H1 (cell line): ENCODE measurements around the gene MRPS34. TPM values are rescaled to one million over a fixed set of nuclear protein-coding genes. Genes with fewer than 3 reads are reported as not detected.
A peak's percentile ranks its signal among the peaks of the same experiment; 100 is the strongest.

ENCODE experiments used
- CTCF ChIA-PET: fragments of 300-600 bp; sonication (Branson Sonifier 250); formaldehyde crosslinking; loops from one replicate; lab custom pipeline; 2021; ENCODE audit not compliant: partially characterized antibody; lab: Charles Lee
- POLR2A ChIA-PET: fragments of 300-600 bp; sonication (Branson Sonifier 250); formaldehyde crosslinking; loops from one replicate; lab custom pipeline; 2021; ENCODE audit warnings: inconsistent platforms; ENCODE audit not compliant: partially characterized antibody; lab: Charles Lee
- DNase-seq, 2 experiments: peaks; one replicate each; pipeline versions ENCODE4 v3.0.0 to v3.0.0-alpha.2; 2010 to 2022; ENCODE audit warnings: low spot score in 2 of 2, low read depth in 1 of 2, mixed read lengths in 1 of 2
- FAIRE-seq: peaks from 2 replicates; lab custom pipeline; 2011; peaks lifted over from hg19 to GRCh38; lab: Jason Lieb, UNC
- H2AFZ ChIP-seq: 2 replicates; pipeline ENCODE4 v1.8.1; 2012; ENCODE audit warnings: low read length, inconsistent platforms
- H2AK5ac ChIP-seq: 2 replicates; pipeline ENCODE4 v1.6.1; 2013; ENCODE audit warnings: low read depth, low read length
- H2BK120ac ChIP-seq: replicated peaks from 2 replicates; pipeline ENCODE3; 2013; ENCODE audit warnings: low read depth, low read length, inconsistent platforms
- H2BK12ac ChIP-seq: 2 replicates; pipeline ENCODE4 v1.6.1; 2013; ENCODE audit warnings: low read depth, low read length
- H2BK15ac ChIP-seq: 2 replicates; pipeline ENCODE4 v1.6.1; 2013; ENCODE audit warnings: low read length
- H2BK20ac ChIP-seq: 2 replicates; pipeline ENCODE4 v1.6.1; 2013; ENCODE audit warnings: low read length
- H2BK5ac ChIP-seq: 2 replicates; pipeline ENCODE4 v1.6.1; 2013; ENCODE audit warnings: low read depth, low read length
- H3K14ac ChIP-seq: 2 replicates; pipeline ENCODE4 v1.6.1; 2013; ENCODE audit warnings: inconsistent platforms; ENCODE audit not compliant: insufficient read length
- H3K18ac ChIP-seq: 2 replicates; pipeline ENCODE4 v1.6.1; 2013; ENCODE audit warnings: low read length; ENCODE audit errors: extremely low read depth
- H3K23ac ChIP-seq: 2 replicates; pipeline ENCODE4 v1.6.1; 2013; ENCODE audit warnings: inconsistent platforms; ENCODE audit not compliant: insufficient read length
- H3K23me2 ChIP-seq: 2 replicates; pipeline ENCODE4 v1.6.1; 2013; ENCODE audit warnings: low read depth, low read length
- H3K27ac ChIP-seq: 2 replicates; pipeline ENCODE4 v1.6.1; 2011; ENCODE audit warnings: low read depth, low read length, inconsistent platforms
- H3K27me3 ChIP-seq, 4 experiments: replicated peaks in 1 of 4; 1 replicate in 1 of 4; 2 replicates in 3 of 4; pipeline versions ENCODE4 v1.6.1 to v1.8.1; 2011 to 2013; ENCODE audit warnings: low read length in 3 of 4, mild to moderate bottlenecking in 3 of 4, inconsistent platforms in 2 of 4, mixed read lengths in 2 of 4, moderate library complexity in 1 of 4; ENCODE audit not compliant: control insufficient read depth in 3 of 4, insufficient read depth in 3 of 4; ENCODE audit errors: extremely low read depth in 1 of 4
- H3K36me3 ChIP-seq, 4 experiments: 2 replicates each; pipeline versions ENCODE4 v1.6.1 to v1.8.1; 2011 to 2013; ENCODE audit warnings: mild to moderate bottlenecking in 4 of 4, low read length in 3 of 4, moderate library complexity in 2 of 4, control low read depth in 1 of 4, inconsistent platforms in 1 of 4; ENCODE audit not compliant: insufficient read depth in 4 of 4, control insufficient read depth in 2 of 4
- H3K4ac ChIP-seq: replicated peaks from 2 replicates; pipeline ENCODE3; 2013; ENCODE audit warnings: low read length, low read depth, mixed read lengths, inconsistent platforms; ENCODE audit not compliant: insufficient read length
- H3K4me1 ChIP-seq, 4 experiments: replicated peaks in 1 of 4; 1 replicate in 1 of 4; 2 replicates in 3 of 4; pipeline versions ENCODE4 v1.6.1 to v1.8.1; 2011 to 2013; ENCODE audit warnings: low read length in 3 of 4, inconsistent platforms in 2 of 4, mixed read lengths in 1 of 4; ENCODE audit not compliant: insufficient read depth in 4 of 4, control insufficient read depth in 3 of 4
- H3K4me2 ChIP-seq, 2 experiments: 2 replicates each; pipeline versions ENCODE4 v1.6.1 to v1.8.1; 2011 to 2013; ENCODE audit warnings: low read depth in 2 of 2, low read length in 2 of 2, control low read depth in 1 of 2, inconsistent platforms in 1 of 2, mild to moderate bottlenecking in 1 of 2; ENCODE audit not compliant: insufficient read depth in 1 of 2
- H3K4me3 ChIP-seq, 4 experiments: fragments of 200-600, 300-600 bp in 1 of 4; sonication (generic), shearing (Covaris generic), sonication (Bioruptor Twin) in 1 of 4; 2 replicates each; pipeline versions ENCODE4 v1.5.1 to v1.8.1; 2011 to 2016; ENCODE audit warnings: low read length in 4 of 4, low read depth in 3 of 4, control low read depth in 2 of 4, inconsistent platforms in 2 of 4, mild to moderate bottlenecking in 2 of 4, mixed read lengths in 1 of 4, moderate library complexity in 1 of 4; ENCODE audit not compliant: insufficient read depth in 2 of 4; ENCODE audit errors: extremely low read depth in 1 of 4
- H3K56ac ChIP-seq: replicated peaks from 2 replicates; pipeline ENCODE3; 2013; ENCODE audit warnings: low read depth, mild to moderate bottlenecking, mixed read lengths, low read length, inconsistent platforms; ENCODE audit not compliant: insufficient read length
- H3K79me1 ChIP-seq: 2 replicates; pipeline ENCODE4 v1.6.1; 2013; ENCODE audit warnings: low read depth, low read length, control low read depth
- H3K79me2 ChIP-seq, 2 experiments: 2 replicates each; pipeline versions ENCODE4 v1.6.1 to v1.8.1; 2012 to 2013; ENCODE audit warnings: low read length in 2 of 2, mild to moderate bottlenecking in 2 of 2, inconsistent platforms in 1 of 2; ENCODE audit not compliant: insufficient read depth in 2 of 2, control insufficient read depth in 1 of 2
- H3K9ac ChIP-seq, 4 experiments: replicated peaks in 1 of 4; 1 replicate in 1 of 4; 2 replicates in 3 of 4; pipeline versions ENCODE4 v1.6.1 to v1.8.1; 2011 to 2013; ENCODE audit warnings: low read depth in 3 of 4, low read length in 3 of 4, control low read depth in 2 of 4, mild to moderate bottlenecking in 2 of 4, moderate library complexity in 2 of 4, inconsistent platforms in 1 of 4; ENCODE audit errors: extremely low read depth in 1 of 4
- H3K9me3 ChIP-seq, 2 experiments: 2 replicates each; pipeline versions ENCODE4 v1.6.1 to v1.8.1; 2012 to 2013; ENCODE audit warnings: mild to moderate bottlenecking in 2 of 2, moderate library complexity in 2 of 2, control low read depth in 1 of 2, inconsistent platforms in 1 of 2, low read depth in 1 of 2, low read length in 1 of 2, mixed read lengths in 1 of 2; ENCODE audit not compliant: insufficient read depth in 2 of 2
- H4K20me1 ChIP-seq, 2 experiments: replicated peaks in 1 of 2; 2 replicates each; pipeline versions ENCODE3 to v1.8.1; 2011 to 2013; ENCODE audit warnings: inconsistent platforms in 2 of 2, low read length in 2 of 2, mild to moderate bottlenecking in 1 of 2; ENCODE audit not compliant: insufficient read depth in 2 of 2, control insufficient read depth in 1 of 2
- H4K5ac ChIP-seq: 2 replicates; pipeline ENCODE4 v1.6.1; 2013; ENCODE audit warnings: low read length, low read depth, mixed read lengths, inconsistent platforms; ENCODE audit not compliant: insufficient read length
- H4K8ac ChIP-seq: 2 replicates; pipeline ENCODE4 v1.8.0; 2013; ENCODE audit warnings: mild to moderate bottlenecking, moderate library complexity, low read length, inconsistent platforms; ENCODE audit not compliant: insufficient read depth; ENCODE audit errors: extremely low read depth
- H4K91ac ChIP-seq: replicated peaks from 2 replicates; pipeline ENCODE3; 2013; ENCODE audit warnings: low read length, mixed read lengths, inconsistent platforms; ENCODE audit not compliant: insufficient read length
- KDM1A ChIP-seq: fragments of 200-600, 300-600 bp; sonication (generic); IDR thresholded peaks from 2 replicates; pipeline ENCODE4 v1.7.1; 2016; ENCODE audit warnings: mild to moderate bottlenecking, low read length, borderline replicate concordance
- WGBS, 2 experiments: shearing (Covaris generic) in 1 of 2; methylation state at CpG; one replicate each; pipeline versions ENCODE4 v1.1.6 to v1.1.7; 2013 to 2015; ENCODE audit warnings: low lambda C conversion rate in 2 of 2, mixed read lengths in 2 of 2, inconsistent platforms in 1 of 2, low coverage in 1 of 2, missing lambda C conversion rate in 1 of 2; ENCODE audit not compliant: insufficient replicate concordance in 2 of 2, insufficient coverage in 1 of 2, insufficient read length in 1 of 2; ENCODE audit errors: extremely low coverage in 1 of 2, missing lambda C conversion rate in 1 of 2; 5-methylcytosine and 5-hydroxymethylcytosine counted together
- polyA plus RNA-seq, 7 experiments: library from polyadenylated mRNA; depleted of rRNA in 3 of 7; stranded (reverse) in 5 of 7; unstranded in 2 of 7; fragments of >200 nt in 5 of 7; fragments of 200-250 nt in 2 of 7; gene quantifications; 1 replicate in 5 of 7; 2 replicates in 1 of 7; 4 replicates in 1 of 7; pipeline versions ENCODE4 v1.2.1 to v1.2.3, GENCODE V29; 2011 to 2013; ENCODE audit warnings: missing spikeins in 2 of 7, mixed read lengths in 2 of 7
- total RNA-seq: library from RNA; stranded (reverse); fragmentation: NEBNext Ultra II Directional; extraction: Animal tissue kit (Norgen Biotek cat#: 25700); gene quantifications from 2 replicates; pipeline ENCODE4 v1.2.1, GENCODE V29; 2021

MRPS34 gene
- total and polyA plus RNA-seq, 2 of the 8 experiments (the other 6 are each of a cell fraction or from before 2014, with no cell fraction given) = 168 to 252 TPM

DNA sequence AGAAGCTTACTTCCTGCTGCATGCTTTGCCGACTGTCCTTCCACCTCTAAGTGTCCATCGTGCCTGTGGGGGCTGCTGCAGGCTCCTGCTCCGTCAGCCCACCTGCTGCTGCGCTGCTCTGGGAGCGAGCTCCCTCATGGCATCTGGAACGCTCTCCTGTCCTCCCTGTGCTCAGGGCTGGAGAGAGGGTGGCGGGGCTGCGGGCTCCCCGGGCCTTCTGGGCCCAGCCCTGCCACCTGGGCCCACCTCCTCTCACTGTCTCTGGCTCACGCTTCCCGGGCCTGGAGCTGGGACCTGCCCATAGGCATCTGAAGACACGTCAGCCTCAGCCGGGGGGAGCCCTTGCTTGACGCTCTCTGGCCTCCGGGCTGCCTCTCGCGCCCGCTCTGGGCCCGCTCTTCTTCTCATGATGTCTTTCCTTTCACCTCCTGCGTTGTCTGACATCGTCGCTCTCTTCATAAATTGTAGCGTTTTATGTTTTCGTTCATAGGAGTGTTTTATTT, 28.5 kb downstream of the MRPS34 start:
- ChIA-PET CTCF (interaction anchor here (0.7 to 3.1 kb wide), 3 partner anchors 10 to 39 kb away, joined by 3 to 12 read pairs (median 3); no protein-coding TSS in a partner anchor), POLR2A (interaction anchor here (1.2 to 5.5 kb wide), 9 partner anchors 10 to 67 kb away, joined by 3 to 18 read pairs (median 4); partner anchors contain the start of genes JPT2 and MAPK8IP3)
- Histone ChIP-seq H2BK5ac (no peak overlapping the region; the same call in 1 of the 2 replicates), H3K4ac (no peak overlapping the region), H4K20me1 (peaks cover 0 to 8% of the 10 kb centered on the region in 2 experiments), H3K9ac (no peak overlapping the region), H3K79me2 (no peaks in the 10 kb centered on the region), H2BK15ac (no peak overlapping the region), H3K23ac (no peak overlapping the region), H3K56ac (no peak overlapping the region), H3K18ac (no peak overlapping the region), H3K23me2 (no peaks in the 10 kb centered on the region), H3K36me3 (peaks cover 0 to 11% (median 2%) of the 10 kb centered on the region in 4 experiments; a peak in 3 of 8 replicates), H3K27me3 (no peaks in the 10 kb centered on the region), H3K4me3 (no peak overlapping the region), H2BK12ac (no peak overlapping the region), H3K9me3 (peaks cover 6 to 10% of the 10 kb centered on the region in 2 experiments; a peak in 3 of 4 replicates), H2BK120ac (no peak overlapping the region), H4K91ac (no peak overlapping the region), H2AFZ (no peak overlapping the region), H3K79me1 (0 out of 2 replicates have a peak, but pooled peaks cover 5% of the 10 kb centered on the region), H3K14ac (no peak overlapping the region), H4K8ac (0 out of 2 replicates have a peak overlapping the region, but pooled peaks have one; percentile 14), H3K27ac (no peak overlapping the region), H2AK5ac (no peak overlapping the region), H2BK20ac (no peak overlapping the region), H4K5ac (no peak overlapping the region), H3K4me2 (no peak overlapping the region), H3K4me1 (no peaks in the 10 kb centered on the region)
- WGBS, 2 experiments = 96% methylated on average over 19 of the region's 24 CpGs; no CpG with 5 or more reads in 1 of the 2 experiments
- DNase-seq (no peak), FAIRE-seq (no peak)
- TF ChIP-seq KDM1A = no peak
